Naive B cell (primary cell): Measurements from ENCODE around the gene SLC4A4. TPM values are rescaled to one million over a fixed set of nuclear protein-coding genes. Genes with fewer than 3 reads are reported as not detected.

Experiments
- ATAC-seq, 2 donors: fragments of 150-1000 bp; cut with Tn5 transposase; 2 replicates each; pipeline ENCODE4 v1.10.0; 2021; ENCODE audit warnings: low read depth in 2 of 2, mild to moderate bottlenecking in 2 of 2, moderate library complexity in 2 of 2
- DNase-seq: peaks from one replicate; pipeline ENCODE4 v3.0.0; 2022
- H3K27ac Mint-ChIP-seq, 6 donors: one replicate each; pipeline ENCODE4 v1.8.0; 2020 to 2022; ENCODE audit warnings: mild to moderate bottlenecking in 6 of 6, mixed read lengths in 6 of 6, moderate library complexity in 5 of 6, inconsistent platforms in 2 of 6
- H3K27me3 Mint-ChIP-seq, 3 donors: one replicate each; pipeline ENCODE4 v1.8.0; 2021 to 2022; ENCODE audit warnings: mixed read lengths in 3 of 3, mild to moderate bottlenecking in 1 of 3
- H3K36me3 Mint-ChIP-seq, 2 donors: one replicate each; pipeline ENCODE4 v1.8.0; 2020 to 2022; ENCODE audit warnings: mixed read lengths in 2 of 2, inconsistent platforms in 1 of 2, mild to moderate bottlenecking in 1 of 2
- H3K4me1 Mint-ChIP-seq, 3 donors: one replicate each; pipeline ENCODE4 v1.8.0; 2020 to 2022; ENCODE audit warnings: mixed read lengths in 3 of 3, inconsistent platforms in 1 of 3, mild to moderate bottlenecking in 1 of 3, moderate library complexity in 1 of 3
- H3K4me3 Mint-ChIP-seq, 8 donors: one replicate each; pipeline ENCODE4 v1.8.0; 2020 to 2022; ENCODE audit warnings: mild to moderate bottlenecking in 8 of 8, mixed read lengths in 8 of 8, moderate library complexity in 8 of 8, inconsistent platforms in 2 of 8
- H3K9me3 Mint-ChIP-seq, 7 donors: one replicate each; pipeline ENCODE4 v1.8.0; 2020 to 2022; ENCODE audit warnings: mixed read lengths in 7 of 7, mild to moderate bottlenecking in 5 of 7, inconsistent platforms in 2 of 7, moderate library complexity in 1 of 7
- polyA plus RNA-seq, 6 donors: library from polyadenylated mRNA; unstranded; fragments of 300-500 nt; fragmentation: Illumina TruSeq; gene quantifications; one replicate each; pipeline ENCODE4 v1.2.3, GENCODE V29; 2021; ENCODE audit warnings: low read depth in 6 of 6

SLC4A4 gene
- polyA plus RNA-seq, 6 donors from 2014 or later: not detected

DNA sequence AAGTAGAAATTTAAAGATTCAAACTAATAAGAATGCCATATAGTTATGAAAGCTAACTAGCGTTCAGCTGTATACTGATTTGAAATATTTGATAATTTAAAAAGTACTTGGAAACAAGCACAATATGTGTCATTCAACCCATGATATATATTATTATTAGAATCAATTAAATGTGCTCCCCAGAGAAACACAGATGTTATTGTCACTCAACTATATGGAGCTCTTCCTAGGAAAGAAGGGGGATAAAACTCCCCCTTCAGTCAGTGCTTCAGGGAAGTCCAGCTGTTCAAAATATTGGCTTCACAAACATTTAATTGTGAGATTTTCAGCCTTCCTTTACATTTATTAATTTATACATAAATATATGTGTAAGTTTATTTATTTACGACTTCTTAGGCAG, 135.9 kb downstream of the SLC4A4 start:
- DNase-seq (no peak), ATAC-seq (no peak)
- H3K4me1 Mint-ChIP-seq: no peaks in the 10 kb centered on the region
- no peaks in the 10 kb centered on the region for H3K27me3 Mint-ChIP-seq
- H3K4me3 Mint-ChIP-seq: no peak overlapping the region
- H3K36me3 Mint-ChIP-seq: no peaks in the 10 kb centered on the region
- H3K9me3 Mint-ChIP-seq: peaks cover 0 to 2% (median 0%) of the 10 kb centered on the region in 7 donors
- no peak overlapping the region for H3K27ac Mint-ChIP-seq

DNA sequence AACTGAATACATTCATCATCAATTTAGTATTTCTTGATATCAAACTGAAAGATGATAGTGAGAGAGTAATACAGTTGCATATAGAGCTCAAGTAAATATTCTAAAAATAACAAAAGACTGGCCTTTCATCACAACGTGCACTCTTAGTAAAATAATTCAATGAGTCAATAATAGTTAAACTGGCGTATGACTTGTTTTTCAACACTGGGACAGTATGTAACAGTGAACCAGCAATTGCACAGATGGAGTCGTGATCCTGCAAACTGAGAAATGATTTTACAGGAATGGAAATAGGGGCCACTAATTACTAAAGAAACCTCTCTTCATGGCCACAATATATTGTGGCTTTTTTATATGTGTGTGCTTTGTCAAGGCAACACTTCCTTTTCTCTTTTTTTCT, 137.4 kb downstream of the SLC4A4 start:
- Mint-ChIP-seq H3K4me1 (no peaks in the 10 kb centered on the region), H3K27ac (no peak overlapping the region), H3K36me3 (no peaks in the 10 kb centered on the region), H3K4me3 (no peak overlapping the region), H3K9me3 (peaks cover 0 to 2% (median 0%) of the 10 kb centered on the region in 7 donors), H3K27me3 (no peaks in the 10 kb centered on the region)
- DNase-seq: no peak
- no peak for ATAC-seq

DNA sequence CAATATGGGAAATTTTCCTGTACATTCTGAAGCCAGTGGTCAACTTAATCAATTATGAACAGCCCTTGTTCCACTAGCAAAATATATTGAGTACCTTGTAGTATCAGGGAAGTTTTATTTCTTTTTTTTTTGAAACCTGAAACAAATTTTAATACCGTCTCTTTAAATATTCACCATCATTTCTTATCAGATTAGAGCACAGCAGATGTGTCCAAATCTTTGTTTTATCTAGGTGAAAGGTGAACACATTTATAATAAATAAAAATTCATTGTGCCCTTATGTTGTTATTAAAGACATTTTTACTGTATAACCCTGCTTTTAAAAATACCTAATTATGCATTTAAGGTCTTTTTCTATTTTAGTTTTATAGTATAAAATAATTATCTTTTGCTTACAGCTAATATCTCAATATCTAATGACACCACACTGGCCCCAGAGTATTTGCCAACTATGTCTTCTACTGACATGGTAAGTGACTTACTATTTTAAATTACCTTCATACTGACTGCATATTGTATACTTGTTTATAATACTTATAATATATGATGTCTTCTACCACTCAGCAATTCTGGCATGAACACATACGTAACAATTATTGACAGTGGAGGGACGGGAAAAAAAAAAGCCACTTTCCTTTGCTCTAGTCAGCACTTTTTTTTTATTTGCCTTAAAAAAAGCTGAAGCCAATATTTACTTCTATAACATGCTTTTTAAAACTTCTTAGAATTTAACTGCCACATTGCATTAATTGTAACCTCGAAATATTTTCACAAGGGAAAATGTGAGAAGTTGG, 147.9 kb downstream of the SLC4A4 start:
- no peak overlapping the region for H3K27ac Mint-ChIP-seq
- DNase-seq (no peak), ATAC-seq (no peak)
- no peaks in the 10 kb centered on the region for H3K36me3 Mint-ChIP-seq
- no peaks in the 10 kb centered on the region for H3K4me1 Mint-ChIP-seq
- H3K27me3 Mint-ChIP-seq: peaks cover 0 to 7% (median 0%) of the 10 kb centered on the region in 3 donors
- no peak overlapping the region for H3K4me3 Mint-ChIP-seq
- peaks cover 0 to 9% (median 0%) of the 10 kb centered on the region in 7 donors for H3K9me3 Mint-ChIP-seq

DNA sequence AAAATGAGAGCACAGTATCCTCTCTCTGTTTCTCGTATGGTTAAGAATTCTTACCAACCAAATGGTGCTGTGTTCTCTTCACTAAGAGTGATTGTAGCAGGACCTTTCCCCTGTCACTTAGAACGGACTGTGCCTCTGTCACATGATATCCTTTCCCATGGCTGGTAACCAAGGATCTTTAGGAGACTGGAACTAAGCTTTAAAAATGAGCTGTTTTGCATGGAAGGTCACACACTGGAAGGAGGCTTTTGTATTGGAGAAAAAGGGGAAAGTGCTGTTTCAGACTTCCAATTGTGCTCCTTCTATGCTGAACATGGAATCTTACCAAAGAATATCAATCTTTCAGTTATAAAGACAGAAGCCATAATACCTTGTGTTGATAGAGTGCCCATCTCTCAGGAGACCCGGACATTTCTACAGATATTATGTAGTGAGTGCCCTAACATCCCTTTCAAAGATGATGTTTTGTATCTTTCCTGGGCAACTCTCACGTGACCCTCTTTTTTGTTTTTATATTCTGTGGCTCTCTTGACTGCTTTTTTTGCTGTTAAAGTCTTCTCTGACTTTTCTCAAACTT, 148.6 kb downstream of the SLC4A4 start:
- H3K27me3 Mint-ChIP-seq: peaks cover 0 to 7% (median 3%) of the 10 kb centered on the region in 3 donors

DNA sequence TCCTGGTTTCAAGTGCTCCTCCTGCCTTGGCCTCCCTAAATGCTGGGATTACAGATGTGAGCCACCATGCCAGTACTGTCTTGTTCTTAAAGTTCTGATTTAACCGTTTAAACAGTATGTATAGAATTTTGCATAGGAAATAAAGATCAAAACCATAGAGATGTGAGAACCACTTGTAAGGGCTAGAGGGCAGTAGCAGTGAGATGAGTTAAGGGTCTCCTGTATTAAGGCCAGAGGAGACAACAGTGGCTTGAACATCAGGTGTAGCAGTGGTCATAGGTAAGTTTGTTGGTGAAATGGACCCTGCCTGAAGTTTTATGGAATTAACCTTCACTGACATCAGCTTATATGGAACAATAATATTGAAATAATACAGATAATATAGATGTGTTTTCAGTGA, 155.7 kb downstream of the SLC4A4 start:
- ATAC-seq (no peak), DNase-seq (no peak)
- Mint-ChIP-seq H3K4me1 (no peaks in the 10 kb centered on the region), H3K27ac (no peak overlapping the region), H3K9me3 (no peaks in the 10 kb centered on the region), H3K27me3 (peaks cover 0 to 6% (median 0%) of the 10 kb centered on the region in 3 donors), H3K4me3 (no peak overlapping the region), H3K36me3 (no peaks in the 10 kb centered on the region)

More for the DNA sequence above, 148.6 kb downstream of the SLC4A4 start:
- H3K27ac Mint-ChIP-seq: no peak overlapping the region
- no peaks in the 10 kb centered on the region for H3K36me3 Mint-ChIP-seq
- peaks cover 0 to 9% (median 0%) of the 10 kb centered on the region in 7 donors for H3K9me3 Mint-ChIP-seq
- DNase-seq (no peak), ATAC-seq (no peak)
- no peaks in the 10 kb centered on the region for H3K4me1 Mint-ChIP-seq
- H3K4me3 Mint-ChIP-seq: no peak overlapping the region

DNA sequence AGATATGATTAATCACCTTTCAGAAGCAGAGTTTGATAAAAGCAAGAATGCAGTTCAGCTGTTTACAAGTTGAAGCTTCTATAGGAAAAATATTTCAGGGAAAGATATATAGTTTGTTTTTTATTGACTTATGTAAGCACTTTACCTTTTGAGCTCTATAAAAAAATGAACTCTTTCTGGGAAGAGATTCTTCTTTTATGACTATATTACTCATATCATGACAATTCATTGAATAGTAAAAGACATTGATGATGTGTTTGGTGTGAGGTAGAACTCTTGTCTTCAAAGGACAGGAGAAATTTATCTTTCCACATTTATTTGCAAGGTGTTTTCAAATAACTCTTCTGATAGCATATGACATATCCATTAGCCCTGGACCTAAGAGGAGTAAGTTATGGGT, 156.6 kb downstream of the SLC4A4 start:
- Mint-ChIP-seq H3K27me3 (peaks cover 0 to 6% (median 0%) of the 10 kb centered on the region in 3 donors), H3K4me3 (no peak overlapping the region), H3K9me3 (no peaks in the 10 kb centered on the region), H3K36me3 (no peaks in the 10 kb centered on the region), H3K4me1 (no peaks in the 10 kb centered on the region), H3K27ac (no peak overlapping the region)
- no peak for DNase-seq
- ATAC-seq: no peak

DNA sequence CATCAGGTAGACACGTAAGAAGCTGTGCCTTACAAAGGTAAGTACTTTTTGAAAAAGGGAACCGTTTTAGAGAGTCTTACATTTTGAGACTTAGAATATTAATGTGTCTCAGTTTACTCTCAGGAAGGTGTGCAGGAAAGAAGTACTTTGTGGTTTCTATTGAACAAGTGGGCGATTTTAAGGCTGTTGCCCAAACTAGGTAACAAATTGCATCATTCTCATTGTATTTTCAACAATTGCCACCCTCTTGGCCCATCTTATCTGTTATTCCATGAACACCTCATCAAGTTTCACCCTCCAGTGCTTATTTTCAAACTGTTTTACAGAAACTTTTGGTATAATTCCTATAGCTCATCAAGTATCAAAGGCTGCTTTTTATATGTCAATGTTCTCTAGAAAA, 158.3 kb downstream of the SLC4A4 start:
- no peak overlapping the region for H3K4me3 Mint-ChIP-seq
- H3K9me3 Mint-ChIP-seq: no peaks in the 10 kb centered on the region
- ATAC-seq (no peak), DNase-seq (no peak)
- no peaks in the 10 kb centered on the region for H3K4me1 Mint-ChIP-seq
- H3K27ac Mint-ChIP-seq: no peak overlapping the region
- peaks cover 0 to 6% (median 0%) of the 10 kb centered on the region in 3 donors for H3K27me3 Mint-ChIP-seq
- H3K36me3 Mint-ChIP-seq: no peaks in the 10 kb centered on the region

DNA sequence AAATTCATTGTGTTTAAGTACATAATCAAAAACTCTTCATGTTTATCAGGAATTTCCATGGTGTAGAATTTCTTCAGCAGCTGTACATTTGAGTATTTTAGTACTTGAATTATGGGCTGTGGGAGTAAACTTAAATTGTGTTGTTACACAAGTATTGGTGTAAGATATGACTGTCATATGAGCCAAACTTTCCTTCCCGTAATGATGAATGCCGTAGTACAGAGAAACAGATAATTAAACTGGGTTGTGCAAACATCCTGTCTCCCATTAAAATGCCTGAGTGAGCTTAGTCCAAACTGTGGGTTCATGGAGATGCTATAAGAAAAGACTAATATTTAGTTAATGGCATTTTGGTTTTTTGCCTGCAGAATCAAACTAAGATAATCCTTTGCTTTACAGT, 159.2 kb downstream of the SLC4A4 start:
- no peaks in the 10 kb centered on the region for H3K4me1 Mint-ChIP-seq
- DNase-seq (no peak), ATAC-seq (no peak)
- H3K27ac Mint-ChIP-seq: no peak overlapping the region
- H3K36me3 Mint-ChIP-seq: no peaks in the 10 kb centered on the region
- H3K27me3 Mint-ChIP-seq: no peaks in the 10 kb centered on the region
- no peaks in the 10 kb centered on the region for H3K9me3 Mint-ChIP-seq
- H3K4me3 Mint-ChIP-seq: no peak overlapping the region

DNA sequence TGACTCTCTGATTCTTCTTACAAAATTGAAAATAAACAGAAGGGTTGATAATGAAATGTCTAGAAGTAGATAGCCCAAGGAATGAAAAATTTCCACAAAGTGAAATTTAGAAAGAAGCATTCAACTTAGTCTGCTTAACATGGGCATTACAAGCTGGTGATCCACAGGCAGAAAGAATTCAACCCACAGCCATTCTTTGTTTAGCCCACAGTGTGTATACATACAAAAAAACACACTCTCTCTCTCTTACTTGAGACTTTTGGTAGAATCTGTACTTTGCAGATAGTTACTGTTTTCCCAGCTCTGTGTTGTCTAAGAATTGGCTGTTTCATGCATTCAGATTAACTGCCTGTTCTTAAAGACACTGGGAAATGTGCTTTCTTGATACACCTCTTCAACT, 159.8 kb downstream of the SLC4A4 start:
- Mint-ChIP-seq H3K36me3 (no peaks in the 10 kb centered on the region), H3K4me3 (no peak overlapping the region), H3K9me3 (peaks cover 0 to 1% (median 0%) of the 10 kb centered on the region in 7 donors), H3K4me1 (no peaks in the 10 kb centered on the region), H3K27ac (no peak overlapping the region), H3K27me3 (no peaks in the 10 kb centered on the region)
- DNase-seq: no peak
- ATAC-seq: no peak

DNA sequence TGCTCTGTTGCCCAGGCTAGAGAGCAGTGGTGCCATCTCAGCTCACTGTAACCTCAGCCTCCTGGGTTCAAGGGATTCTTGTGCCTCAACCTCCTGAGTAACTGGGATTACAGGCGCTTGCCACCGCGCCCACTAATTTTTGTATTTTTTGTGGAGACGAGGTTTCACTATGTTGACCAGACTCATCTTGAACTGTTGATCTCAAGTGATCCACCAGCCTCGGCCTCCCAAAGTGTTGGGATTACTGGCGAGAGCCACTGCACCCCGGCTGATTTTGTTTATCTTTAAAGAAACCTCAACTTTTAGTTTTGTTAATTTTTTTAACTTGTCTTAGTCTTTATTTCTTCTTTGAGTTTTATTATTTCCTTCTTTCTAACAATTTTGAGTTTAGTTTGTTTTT, 163.2 kb downstream of the SLC4A4 start:
- H3K9me3 Mint-ChIP-seq: peaks cover 0 to 3% (median under 1%) of the 10 kb centered on the region in 7 donors

DNA sequence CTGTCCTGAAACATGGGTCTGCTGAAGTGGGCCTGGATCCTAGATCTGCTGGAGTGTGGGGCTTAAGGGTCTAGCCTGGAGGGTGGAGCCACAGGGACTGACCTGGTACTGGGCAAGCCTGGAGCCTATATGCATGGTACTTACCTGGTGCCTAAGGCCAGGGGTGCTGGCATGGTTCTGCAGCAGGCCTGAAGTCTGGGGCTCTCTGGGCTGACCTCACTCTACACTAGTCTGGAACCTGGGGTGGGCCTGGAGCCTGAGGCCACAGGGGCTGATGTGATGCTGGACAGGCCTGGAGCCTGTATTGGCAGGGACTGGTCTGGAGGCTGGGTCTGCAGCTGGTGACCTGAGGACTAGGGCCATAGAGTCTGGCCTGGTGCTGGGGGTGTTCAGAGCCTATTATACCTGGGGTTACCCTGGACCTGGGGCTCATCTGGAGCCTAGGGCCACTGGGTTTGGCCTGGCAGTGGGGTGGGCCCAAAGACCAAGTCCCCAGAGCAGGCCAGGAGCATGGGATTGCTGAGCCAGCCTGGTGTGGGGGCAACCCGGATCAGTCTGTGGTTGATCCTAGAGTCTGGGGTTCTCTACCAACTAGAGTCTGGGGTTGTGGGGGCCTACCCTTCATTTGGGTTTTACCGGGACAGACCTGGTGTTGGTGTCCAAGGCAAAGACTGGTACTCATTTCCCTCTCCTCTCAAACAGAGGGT, 179.6 kb downstream of the SLC4A4 start:
- peaks cover 0 to 11% (median 5%) of the 10 kb centered on the region in 7 donors for H3K9me3 Mint-ChIP-seq
- no peak overlapping the region for H3K27ac Mint-ChIP-seq
- no peaks in the 10 kb centered on the region for H3K36me3 Mint-ChIP-seq
- H3K4me1 Mint-ChIP-seq: no peaks in the 10 kb centered on the region
- H3K4me3 Mint-ChIP-seq: no peak overlapping the region
- ATAC-seq (no peak), DNase-seq (no peak)
- no peaks in the 10 kb centered on the region for H3K27me3 Mint-ChIP-seq

More for the DNA sequence above, 163.2 kb downstream of the SLC4A4 start:
- no peak for ATAC-seq
- Mint-ChIP-seq H3K36me3 (no peaks in the 10 kb centered on the region), H3K4me3 (no peak overlapping the region), H3K27ac (no peak overlapping the region), H3K4me1 (no peaks in the 10 kb centered on the region), H3K27me3 (no peaks in the 10 kb centered on the region)
- no peak for DNase-seq

DNA sequence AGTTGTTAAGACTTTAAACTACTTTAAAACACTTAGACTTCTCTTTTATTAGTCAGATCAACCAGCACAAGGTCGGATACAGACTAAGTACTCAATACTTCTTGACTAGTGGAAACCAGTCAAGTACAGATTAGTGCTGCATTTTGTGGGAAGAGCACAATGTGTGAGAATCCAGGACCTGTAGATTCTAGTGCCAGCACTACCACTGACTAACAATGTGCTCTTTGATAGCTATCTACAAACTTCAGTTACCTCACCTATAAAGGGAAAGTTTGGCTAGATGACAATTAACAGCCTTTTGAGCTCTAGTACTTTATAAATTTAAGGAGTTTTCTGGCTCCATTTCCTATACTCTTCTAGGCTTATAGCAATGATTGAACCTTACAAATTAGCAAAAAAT, 181.5 kb downstream of the SLC4A4 start:
- peaks cover 0 to 11% (median 5%) of the 10 kb centered on the region in 7 donors for H3K9me3 Mint-ChIP-seq

DNA sequence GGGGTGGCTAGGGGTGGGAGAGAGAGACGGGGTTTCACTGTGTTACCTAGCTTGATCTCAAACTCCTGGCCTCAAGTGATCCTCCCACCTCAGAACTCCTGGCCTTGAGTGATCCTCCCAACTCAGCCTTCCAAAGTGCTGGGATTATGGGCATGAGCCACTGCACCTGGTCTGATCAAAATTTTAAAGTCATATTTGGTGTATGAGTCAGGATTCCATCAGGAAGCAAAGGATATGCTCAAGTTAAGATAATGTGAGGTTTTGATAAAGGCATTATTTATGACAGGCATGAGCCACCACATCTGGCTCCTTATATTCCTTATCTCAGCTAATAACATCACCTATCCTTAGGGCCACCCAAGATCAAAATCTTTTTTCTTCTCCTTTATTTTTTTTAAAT, 182.0 kb downstream of the SLC4A4 start:
- H3K4me1 Mint-ChIP-seq: no peaks in the 10 kb centered on the region
- H3K4me3 Mint-ChIP-seq: no peak overlapping the region
- no peak for ATAC-seq
- H3K27me3 Mint-ChIP-seq: no peaks in the 10 kb centered on the region
- H3K36me3 Mint-ChIP-seq: no peaks in the 10 kb centered on the region
- H3K27ac Mint-ChIP-seq: no peak overlapping the region
- DNase-seq: no peak
- peaks cover 0 to 11% (median 5%) of the 10 kb centered on the region in 7 donors for H3K9me3 Mint-ChIP-seq

More for the DNA sequence above, 181.5 kb downstream of the SLC4A4 start:
- no peak for DNase-seq
- H3K36me3 Mint-ChIP-seq: no peaks in the 10 kb centered on the region
- no peak overlapping the region for H3K27ac Mint-ChIP-seq
- ATAC-seq: no peak
- no peak overlapping the region for H3K4me3 Mint-ChIP-seq
- H3K4me1 Mint-ChIP-seq: no peaks in the 10 kb centered on the region
- H3K27me3 Mint-ChIP-seq: no peaks in the 10 kb centered on the region

DNA sequence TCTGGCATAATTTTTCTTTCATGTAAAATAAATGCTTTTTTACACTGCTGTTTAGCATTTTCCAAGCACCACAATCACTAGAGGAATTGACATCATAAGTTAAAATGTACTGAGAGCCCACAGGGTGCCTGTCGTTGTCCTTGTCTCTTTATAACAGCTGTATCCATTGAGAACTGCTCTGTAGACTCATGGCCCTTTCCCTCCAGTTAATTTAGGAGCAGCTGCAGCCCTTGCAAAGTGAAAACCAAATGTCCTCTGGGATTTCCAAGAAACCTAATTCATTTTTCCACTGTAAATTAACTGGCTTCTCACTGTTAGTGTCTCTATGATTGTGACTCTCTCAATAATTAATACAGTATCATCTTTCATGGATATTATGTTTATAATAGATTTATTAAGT, 185.9 kb downstream of the SLC4A4 start:
- no peaks in the 10 kb centered on the region for H3K4me1 Mint-ChIP-seq
- no peak for ATAC-seq
- H3K4me3 Mint-ChIP-seq: no peak overlapping the region
- DNase-seq: no peak
- no peaks in the 10 kb centered on the region for H3K36me3 Mint-ChIP-seq
- H3K27me3 Mint-ChIP-seq: no peaks in the 10 kb centered on the region
- no peak overlapping the region for H3K27ac Mint-ChIP-seq
- no peaks in the 10 kb centered on the region for H3K9me3 Mint-ChIP-seq
